ENCODE measurements around the gene ARID1A. TPM values are rescaled to one million over a fixed set of nuclear protein-coding genes. Genes with fewer than 3 reads are reported as not detected.

The ARID1A gene
- polyA plus RNA-seq, 1 donor (not counting 4 experiments of a cell fraction or from before 2014, with no cell fraction given): 10.2 TPM

- TF ChIP-seq EZH2 (IDR thresholded peaks at IDR 0.05; ENCODE audit: low read length) (no peak), CTCF (optimal IDR thresholded peaks at IDR 0.05 in 1 of 3, IDR thresholded peaks at IDR 0.05 in 1 of 3, conservative IDR thresholded peaks at IDR 0.05 in 1 of 3; ENCODE audit: extremely low read depth in 1 of 3, insufficient read depth in 2 of 3, low read length in 3 of 3) (no peak)
- no peaks in the 10 kb centered on the region for H3K9me3 ChIP-seq (ENCODE audit: control insufficient read depth, low read depth, low read length)
- DNase-seq (ENCODE audit: low read depth, low spot score): peak; percentile 66
- no peaks in the 10 kb centered on the region for H3K9me1 ChIP-seq (ENCODE audit: control insufficient read depth, extremely low read depth, insufficient read depth, low read length)
- peaks cover 4% of the 10 kb centered on the region for H4K20me1 ChIP-seq (ENCODE audit: control insufficient read depth, extremely low read depth, insufficient read depth, low read length)
- peak overlapping the region; percentile 31 for H3K4me2 ChIP-seq (ENCODE audit: control insufficient read depth, extremely low read depth, insufficient read depth, low read depth, low read length)
- no peak overlapping the region for H3K4me3 ChIP-seq (ENCODE audit: control insufficient read depth in 2 of 3, extremely low read depth in 1 of 3, insufficient read depth in 2 of 3, low read depth in 1 of 3, low read length in 3 of 3)
- H3K27me3 ChIP-seq (ENCODE audit: control insufficient read depth, extremely low read depth, insufficient read depth, low read length): no peaks in the 10 kb centered on the region
- peaks cover 36% of the 10 kb centered on the region for H3K4me1 ChIP-seq (ENCODE audit: control insufficient read depth, extremely low read depth, insufficient read depth, low read length)
- no peaks in the 10 kb centered on the region for H3K79me2 ChIP-seq (ENCODE audit: control insufficient read depth, insufficient read depth, low read length)
- dilution Hi-C loops (cut with MboI; ENCODE audit: extremely low pct_ligation_motif_present, low sequenced_read_pairs): no loop called here
- peaks cover 44 to 53% of the 10 kb centered on the region in 2 experiments for H3K36me3 ChIP-seq (ENCODE audit: control insufficient read depth in 2 of 2, extremely low read depth in 1 of 2, insufficient read depth in 2 of 2, low read length in 2 of 2)
- FAIRE-seq: peak; percentile 93
- no peak overlapping the region for H3K9ac ChIP-seq (ENCODE audit: control insufficient read depth, extremely low read depth, insufficient read depth, low read length)
- no peak overlapping the region for H2AFZ ChIP-seq (ENCODE audit: control insufficient read depth, low read length)
- H3K27ac ChIP-seq (ENCODE audit: control insufficient read depth, insufficient read depth, low read length): peak overlapping the region; percentile 80
Measured at GRCh38 chr1:26772687-26773086, 76.9 kb downstream of the ARID1A start.

GRCh38 chr1:26774462-26774861 lies 78.6 kb downstream of the ARID1A start:
- DNase-seq (ENCODE audit: low read depth, low spot score) (no peak), FAIRE-seq (no peak)
- Histone ChIP-seq H3K9me3 (ENCODE audit: control insufficient read depth, low read depth, low read length) (no peaks in the 10 kb centered on the region), H4K20me1 (ENCODE audit: control insufficient read depth, extremely low read depth, insufficient read depth, low read length) (peaks cover 4% of the 10 kb centered on the region), H3K4me1 (ENCODE audit: control insufficient read depth, extremely low read depth, insufficient read depth, low read length) (peaks cover 28% of the 10 kb centered on the region), H3K27ac (ENCODE audit: control insufficient read depth, insufficient read depth, low read length) (no peak overlapping the region), H3K79me2 (ENCODE audit: control insufficient read depth, insufficient read depth, low read length) (peaks cover 1% of the 10 kb centered on the region), H2AFZ (ENCODE audit: control insufficient read depth, low read length) (no peak overlapping the region), H3K9me1 (ENCODE audit: control insufficient read depth, extremely low read depth, insufficient read depth, low read length) (no peaks in the 10 kb centered on the region), H3K36me3 (ENCODE audit: control insufficient read depth in 2 of 2, extremely low read depth in 1 of 2, insufficient read depth in 2 of 2, low read length in 2 of 2) (peaks cover 45 to 47% of the 10 kb centered on the region in 2 experiments), H3K27me3 (ENCODE audit: control insufficient read depth, extremely low read depth, insufficient read depth, low read length) (no peaks in the 10 kb centered on the region), H3K4me2 (ENCODE audit: control insufficient read depth, extremely low read depth, insufficient read depth, low read depth, low read length) (no peak overlapping the region), H3K9ac (ENCODE audit: control insufficient read depth, extremely low read depth, insufficient read depth, low read length) (no peak overlapping the region), H3K4me3 (ENCODE audit: control insufficient read depth in 2 of 3, extremely low read depth in 1 of 3, insufficient read depth in 2 of 3, low read depth in 1 of 3, low read length in 3 of 3) (no peak overlapping the region)
- dilution Hi-C loops (cut with MboI; ENCODE audit: extremely low pct_ligation_motif_present, low sequenced_read_pairs): no loop called here
- TF ChIP-seq CTCF (optimal IDR thresholded peaks at IDR 0.05 in 1 of 3, IDR thresholded peaks at IDR 0.05 in 1 of 3, conservative IDR thresholded peaks at IDR 0.05 in 1 of 3; ENCODE audit: extremely low read depth in 1 of 3, insufficient read depth in 2 of 3, low read length in 3 of 3) (no peak), EZH2 (IDR thresholded peaks at IDR 0.05; ENCODE audit: low read length) (no peak)

Measured in keratinocyte (primary cell).